CD14-positive monocyte (primary cell): ENCODE data around the gene F2R. TPM values are rescaled to one million over a fixed set of nuclear protein-coding genes. Genes with fewer than 3 reads are reported as not detected.
A peak's percentile ranks its signal among the peaks of the same experiment; 100 is the strongest.

Experiments
- DNase-seq, 3 donors: peaks; one replicate each; pipeline ENCODE4 v3.0.0-alpha.2; 2011 to 2022
- H2AFZ ChIP-seq: 2 replicates; pipeline ENCODE4 v1.6.0; 2012; ENCODE audit warnings: mild to moderate bottlenecking, low read depth, low read length, inconsistent platforms; ENCODE audit not compliant: insufficient read depth, poor library complexity, severe bottlenecking
- H3K27ac ChIP-seq, 2 donors: 1 replicate in 1 of 2; 2 replicates in 1 of 2; pipeline ENCODE4 v1.5.1; 2012 to 2013; ENCODE audit warnings: low read length in 2 of 2, control low read depth in 1 of 2, inconsistent platforms in 1 of 2, low read depth in 1 of 2, mild to moderate bottlenecking in 1 of 2
- H3K27me3 ChIP-seq, 2 donors: one replicate each; pipeline versions ENCODE4 v1.6.0 to v1.6.1; 2011 to 2013; ENCODE audit warnings: low read length in 2 of 2; ENCODE audit not compliant: control insufficient read depth in 2 of 2, insufficient read depth in 2 of 2
- H3K36me3 ChIP-seq, 2 donors: replicated peaks in 1 of 2; 1 replicate in 1 of 2; 2 replicates in 1 of 2; pipeline versions ENCODE4 v1.5.1 to v1.6.1; 2012 to 2013; ENCODE audit warnings: low read length in 2 of 2, control low read depth in 1 of 2, inconsistent platforms in 1 of 2, mild to moderate bottlenecking in 1 of 2; ENCODE audit not compliant: insufficient read depth in 2 of 2, control insufficient read depth in 1 of 2
- H3K4me1 ChIP-seq, 2 donors: 1 replicate in 1 of 2; 2 replicates in 1 of 2; pipeline versions ENCODE4 v1.5.1 to v1.6.1; 2012 to 2013; ENCODE audit warnings: low read length in 2 of 2, control low read depth in 1 of 2, inconsistent platforms in 1 of 2, mild to moderate bottlenecking in 1 of 2, moderate library complexity in 1 of 2; ENCODE audit not compliant: insufficient read depth in 2 of 2, control insufficient read depth in 1 of 2
- H3K4me2 ChIP-seq: replicated peaks from 2 replicates; pipeline ENCODE3; 2012; ENCODE audit warnings: low read length, moderate library complexity, mild to moderate bottlenecking; ENCODE audit not compliant: poor library complexity, severe bottlenecking; ENCODE audit errors: extremely low read depth
- H3K4me3 ChIP-seq, 3 experiments: fragments of 200-600 bp in 1 of 3; sonication (generic) in 1 of 3; replicated peaks in 1 of 3; 1 replicate in 2 of 3; 2 replicates in 1 of 3; pipeline ENCODE4 v1.5.1; 2011 to 2013; ENCODE audit warnings: low read length in 3 of 3, mild to moderate bottlenecking in 3 of 3, control low read depth in 2 of 3, low read depth in 2 of 3, inconsistent platforms in 1 of 3, moderate library complexity in 1 of 3
- H3K79me2 ChIP-seq: 2 replicates; pipeline ENCODE4 v1.6.0; 2012; ENCODE audit warnings: mild to moderate bottlenecking, control low read depth, inconsistent platforms, low read length, moderate library complexity; ENCODE audit not compliant: insufficient read depth
- H3K9ac ChIP-seq: 2 replicates; pipeline ENCODE4 v1.6.0; 2017; ENCODE audit warnings: low read length, mild to moderate bottlenecking; ENCODE audit not compliant: insufficient read depth, poor library complexity, severe bottlenecking
- H3K9me3 ChIP-seq, 2 donors: replicated peaks in 1 of 2; 1 replicate in 1 of 2; 2 replicates in 1 of 2; pipeline versions ENCODE4 v1.5.1 to v1.6.1; 2012 to 2013; ENCODE audit warnings: low read length in 2 of 2, control low read depth in 1 of 2; ENCODE audit not compliant: control insufficient read depth in 1 of 2, insufficient read depth in 1 of 2
- H4K20me1 ChIP-seq: 2 replicates; pipeline ENCODE4 v1.6.0; 2012; ENCODE audit warnings: mild to moderate bottlenecking, low read length, control low read depth, moderate library complexity; ENCODE audit not compliant: insufficient read depth
- H3K27ac Mint-ChIP-seq, 7 donors: one replicate each; pipeline ENCODE4 v1.8.0; 2020; ENCODE audit warnings: mild to moderate bottlenecking in 7 of 7, mixed read lengths in 7 of 7, moderate library complexity in 6 of 7, inconsistent platforms in 2 of 7
- H3K27me3 Mint-ChIP-seq, 3 donors: one replicate each; pipeline ENCODE4 v1.8.0; 2021 to 2022; ENCODE audit warnings: low read depth in 3 of 3, mild to moderate bottlenecking in 3 of 3, mixed read lengths in 3 of 3, moderate library complexity in 3 of 3, inconsistent platforms in 1 of 3
- H3K36me3 Mint-ChIP-seq, 2 donors: one replicate each; pipeline ENCODE4 v1.8.0; 2020; ENCODE audit warnings: mixed read lengths in 2 of 2, inconsistent platforms in 1 of 2, mild to moderate bottlenecking in 1 of 2
- H3K4me1 Mint-ChIP-seq: one replicate; pipeline ENCODE4 v1.8.0; 2020; ENCODE audit warnings: mild to moderate bottlenecking, mixed read lengths
- H3K4me3 Mint-ChIP-seq, 2 donors: one replicate each; pipeline ENCODE4 v1.8.0; 2020; ENCODE audit warnings: mild to moderate bottlenecking in 2 of 2, mixed read lengths in 2 of 2, moderate library complexity in 1 of 2
- H3K9me3 Mint-ChIP-seq, 7 donors: one replicate each; pipeline ENCODE4 v1.8.0; 2020 to 2022; ENCODE audit warnings: mixed read lengths in 7 of 7, mild to moderate bottlenecking in 6 of 7, moderate library complexity in 6 of 7, inconsistent platforms in 2 of 7
- CTCF ChIP-seq: fragments of 200-600 bp; IDR thresholded peaks from one replicate; pipeline ENCODE4 v1.8.0; 2022; ENCODE audit warnings: antibody characterized with exemption, mild to moderate bottlenecking
- WGBS: methylation state at CpG from one replicate; pipeline ENCODE4 v1.1.5; 2013; ENCODE audit warnings: missing lambda C conversion rate; ENCODE audit not compliant: insufficient coverage; 5-methylcytosine and 5-hydroxymethylcytosine counted together
- intact Hi-C, 2 donors: fragments of 100-400 bp; cut with micrococcal nuclease; formaldehyde crosslinking; loops; one replicate each; pipeline versions ENCODE4 v1.15.0 to v1.15.1; 2023
- polyA plus RNA-seq, 3 donors: library from polyadenylated mRNA; depleted of rRNA in 1 of 3; unstranded in 2 of 3; stranded (reverse) in 1 of 3; fragments of 300-500 nt in 2 of 3; fragments of >200 nt in 1 of 3; fragmentation: Illumina TruSeq in 2 of 3; gene quantifications; 1 replicate in 2 of 3; 2 replicates in 1 of 3; pipeline ENCODE4 v1.2.3, GENCODE V29; 2012 to 2021

The F2R gene
- polyA plus RNA-seq, 3 donors = 0.09 to 0.33 (median 0.22) TPM

- H3K9me3 ChIP-seq = peaks cover 0 to 3% of the 10 kb centered on the region in 2 donors
- H3K27ac ChIP-seq = no peak overlapping the region
- WGBS = 95% methylated on average over 3 of the region's 4 CpGs
- no peaks in the 10 kb centered on the region for H3K79me2 ChIP-seq
- H3K9ac ChIP-seq = no peak overlapping the region
- H3K36me3 ChIP-seq = no peaks in the 10 kb centered on the region
- no peak for TF ChIP-seq CTCF
- H3K4me1 ChIP-seq = peaks cover 31 to 36% of the 10 kb centered on the region in 2 donors
- Mint-ChIP-seq H3K36me3 (peaks cover 6 to 17% of the 10 kb centered on the region in 2 donors), H3K4me1 (peaks cover 40% of the 10 kb centered on the region), H3K9me3 (peaks cover 0 to 17% (median 4%) of the 10 kb centered on the region in 7 donors), H3K27ac (no peak overlapping the region), H3K4me3 (no peak overlapping the region), H3K27me3 (peaks cover 37 to 49% (median 40%) of the 10 kb centered on the region in 3 donors)
- H3K4me2 ChIP-seq = no peak overlapping the region
- H4K20me1 ChIP-seq = no peaks in the 10 kb centered on the region
- H2AFZ ChIP-seq = no peak overlapping the region
- DNase-seq = no peak
- peaks cover 26 to 38% of the 10 kb centered on the region in 2 donors for H3K27me3 ChIP-seq
- no peak overlapping the region for H3K4me3 ChIP-seq
- intact Hi-C loops = loop anchor here (10.0 kb wide), 1 partner anchor 56 kb away; no protein-coding TSS in a partner anchor
Observed at GRCh38 chr5:76718880-76719279, 3.0 kb downstream of the F2R start.

- peaks cover 21 to 27% (median 22%) of the 10 kb centered on the region in 3 donors for H3K27me3 Mint-ChIP-seq
- Histone ChIP-seq H3K4me1 (peaks cover 17 to 19% of the 10 kb centered on the region in 2 donors), H3K9me3 (no peaks in the 10 kb centered on the region), H4K20me1 (no peaks in the 10 kb centered on the region), H2AFZ (no peak overlapping the region), H3K4me2 (no peak overlapping the region), H3K27me3 (peaks cover 16 to 24% of the 10 kb centered on the region in 2 donors), H3K4me3 (no peak overlapping the region), H3K9ac (no peak overlapping the region), H3K27ac (no peak overlapping the region), H3K36me3 (no peaks in the 10 kb centered on the region), H3K79me2 (no peaks in the 10 kb centered on the region)
- intact Hi-C loops = no loop called here
- peak overlapping the region in 1 of 2 donors; percentile 28 for H3K4me3 Mint-ChIP-seq
- no peak for TF ChIP-seq CTCF
- peaks cover 26% of the 10 kb centered on the region for H3K4me1 Mint-ChIP-seq
- peaks cover 6 to 14% of the 10 kb centered on the region in 2 donors for H3K36me3 Mint-ChIP-seq
- peak; percentile 13 to 32 (median 18) for DNase-seq
- WGBS = 88% methylated on average over 2 of the region's 10 CpGs
- peak overlapping the region in 5 of 7 donors; percentile 7 to 70 (median 13) for H3K27ac Mint-ChIP-seq
- peaks cover 0 to 12% (median 2%) of the 10 kb centered on the region in 7 donors for H3K9me3 Mint-ChIP-seq
Observed at GRCh38 chr5:76720988-76721569, 5.2 kb downstream of the F2R start.
